Ovary (tissue), 3 donors: ENCODE measurements around the gene MICALL2.

Experiments used
- CTCF ChIP-seq, 3 donors: fragments of 450-650 bp in 2 of 3; fragments of 200-600 bp in 1 of 3; IDR thresholded peaks; one replicate each; pipeline versions ENCODE4 v1.5.1 to v1.8.0; 2016 to 2022; ENCODE audit warnings: antibody characterized with exemption in 3 of 3, mild to moderate bottlenecking in 1 of 3
- EP300 ChIP-seq: sonication (generic); formaldehyde crosslinking; IDR thresholded peaks from one replicate; pipeline ENCODE4 v1.6.1; 2017; ENCODE audit warnings: antibody characterized with exemption
- POLR2A ChIP-seq: fragments of 450-650 bp; IDR thresholded peaks from one replicate; pipeline ENCODE4 v1.6.1; 2017; ENCODE audit warnings: antibody characterized with exemption, mild to moderate bottlenecking, moderate library complexity
- donor health status: DM: no; HTN: no; CAD: no.

- no peak for TF ChIP-seq CTCF (IDR thresholded peaks at IDR 0.05)
- no peak for TF ChIP-seq POLR2A
- no peak for TF ChIP-seq EP300
Measured at GRCh38 chr7:1411414-1411813, 47.9 kb downstream of the MICALL2 start.
